SH-SY5Y (cell line): Measurements from ENCODE around the gene PCGF3.

Experiments used
- GATA2 ChIP-seq: IDR thresholded peaks from 2 replicates; pipeline ENCODE4 v1.6.1; 2011; ENCODE audit warnings: mild to moderate bottlenecking, low read depth, low read length
- GATA3 ChIP-seq: IDR thresholded peaks from 2 replicates; pipeline ENCODE4 v1.6.1; 2011; ENCODE audit warnings: low read depth, mild to moderate bottlenecking, low read length, moderate library complexity

DNA sequence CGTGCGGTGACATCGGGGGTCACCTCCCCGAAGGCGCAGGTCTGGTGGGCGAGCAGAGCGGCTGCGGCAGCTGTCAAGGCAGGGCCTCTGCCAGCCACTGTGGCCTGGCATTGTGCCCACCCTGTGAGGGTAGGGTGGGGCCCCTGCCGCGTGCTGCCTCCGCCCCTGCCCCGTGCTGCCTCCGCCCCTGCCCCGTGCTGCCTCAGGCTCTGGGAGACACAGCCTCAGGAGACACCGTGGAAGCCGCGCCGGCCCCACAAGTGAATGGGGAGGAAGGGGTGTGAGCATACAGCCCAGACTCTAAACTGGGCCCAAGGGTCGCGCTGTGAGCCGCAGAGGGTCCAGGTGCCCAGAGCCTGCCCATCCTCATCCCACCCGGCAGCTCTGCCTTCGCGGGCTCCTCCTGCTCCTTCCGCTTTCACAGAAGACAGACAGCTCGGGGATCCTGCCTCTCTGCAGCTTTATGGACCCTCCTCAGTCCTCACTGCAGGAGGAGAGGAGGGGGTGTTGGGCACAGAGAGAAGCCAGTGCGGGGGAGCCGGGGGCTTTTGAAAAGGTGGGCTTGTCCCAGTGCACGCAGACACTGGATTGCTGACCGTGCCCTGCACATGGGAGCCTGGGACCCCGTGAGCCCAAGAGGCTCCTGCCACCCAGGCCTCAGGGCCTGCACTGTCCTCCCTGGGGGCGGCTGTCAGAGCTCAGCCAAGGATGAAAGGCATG is 27.4 kb downstream of the PCGF3 start:
- TF ChIP-seq GATA2 (no peak), GATA3 (no peak)
